ENCODE measurements around the gene F11R. TPM values are rescaled to one million over a fixed set of nuclear protein-coding genes. Genes with fewer than 3 reads are reported as not detected.
"Not testable (repeated sequence)": the region's sequence is repeated elsewhere in the genome, so short reads cannot be mapped to it uniquely, and the experiment has no call there.

F11R gene
- total RNA-seq, 1 donor from 2014 or later = 10.4 TPM

GRCh38 chr1:160953030-160953429 lies 67.9 kb downstream of the F11R start:
- no peaks in the 10 kb centered on the region for H3K36me3 ChIP-seq (ENCODE audit: control insufficient read depth in 3 of 3, insufficient read depth in 3 of 3, low read length in 3 of 3)

GRCh38 chr1:160952129-160952510 lies 68.8 kb downstream of the F11R start:
- H3K4me3 ChIP-seq (ENCODE audit: low read length in 3 of 3) = no peak overlapping the region
- no peaks in the 10 kb centered on the region for H3K36me3 ChIP-seq (ENCODE audit: control insufficient read depth in 3 of 3, insufficient read depth in 3 of 3, low read length in 3 of 3)
- no peak overlapping the region for H3K9ac ChIP-seq (ENCODE audit: low read depth in 1 of 3, low read length in 3 of 3)
- H3K27me3 ChIP-seq (ENCODE audit: control insufficient read depth in 3 of 3, insufficient read depth in 3 of 3, low read length in 3 of 3) = peaks cover 2 to 17% (median 3%) of the 10 kb centered on the region in 3 donors
- H3K4me1 ChIP-seq (ENCODE audit: control insufficient read depth in 3 of 3, insufficient read depth in 3 of 3, low read length in 3 of 3) = no peaks in the 10 kb centered on the region
- H3K9me3 ChIP-seq (ENCODE audit: control insufficient read depth in 3 of 3, low read length in 3 of 3) = no peaks in the 10 kb centered on the region
- no peak overlapping the region for H3K27ac ChIP-seq (ENCODE audit: low read depth, low read length)

More at GRCh38 chr1:160953030-160953429, 67.9 kb downstream of the F11R start:
- H3K4me3 ChIP-seq (ENCODE audit: low read length in 3 of 3) = no peak overlapping the region
- H3K9me3 ChIP-seq (ENCODE audit: control insufficient read depth in 3 of 3, low read length in 3 of 3) = no peaks in the 10 kb centered on the region
- H3K27ac ChIP-seq (ENCODE audit: low read depth, low read length) = no peak overlapping the region
- no peak overlapping the region for H3K9ac ChIP-seq (ENCODE audit: low read depth in 1 of 3, low read length in 3 of 3)
- peaks cover 2 to 17% (median 3%) of the 10 kb centered on the region in 3 donors for H3K27me3 ChIP-seq (ENCODE audit: control insufficient read depth in 3 of 3, insufficient read depth in 3 of 3, low read length in 3 of 3)
- no peaks in the 10 kb centered on the region for H3K4me1 ChIP-seq (ENCODE audit: control insufficient read depth in 3 of 3, insufficient read depth in 3 of 3, low read length in 3 of 3)

- no peaks in the 10 kb centered on the region for H3K9me3 ChIP-seq (ENCODE audit: control insufficient read depth in 3 of 3, low read length in 3 of 3)
- no peak overlapping the region for H3K9ac ChIP-seq (ENCODE audit: low read depth in 1 of 3, low read length in 3 of 3)
Measured at GRCh38 chr1:160951443-160952128, 69.4 kb downstream of the F11R start.

GRCh38 chr1:160950657-160951056 lies 70.3 kb downstream of the F11R start:
- H3K27me3 ChIP-seq (ENCODE audit: control insufficient read depth in 3 of 3, insufficient read depth in 3 of 3, low read length in 3 of 3) = peaks cover 0 to 12% (median 3%) of the 10 kb centered on the region in 3 donors
- no peak overlapping the region for H3K9ac ChIP-seq (ENCODE audit: low read depth in 1 of 3, low read length in 3 of 3)

More at GRCh38 chr1:160951443-160952128, 69.4 kb downstream of the F11R start:
- H3K27ac ChIP-seq (ENCODE audit: low read depth, low read length) = no peak overlapping the region
- H3K36me3 ChIP-seq (ENCODE audit: control insufficient read depth in 3 of 3, insufficient read depth in 3 of 3, low read length in 3 of 3) = no peaks in the 10 kb centered on the region
- H3K4me3 ChIP-seq (ENCODE audit: low read length in 3 of 3) = no peak overlapping the region
- H3K27me3 ChIP-seq (ENCODE audit: control insufficient read depth in 3 of 3, insufficient read depth in 3 of 3, low read length in 3 of 3) = peaks cover 0 to 12% (median 3%) of the 10 kb centered on the region in 3 donors
- no peaks in the 10 kb centered on the region for H3K4me1 ChIP-seq (ENCODE audit: control insufficient read depth in 3 of 3, insufficient read depth in 3 of 3, low read length in 3 of 3)

GRCh38 chr1:160949881-160950280 lies 71.1 kb downstream of the F11R start:
- Histone ChIP-seq H3K4me3 (ENCODE audit: low read length in 3 of 3) (no peak overlapping the region), H3K4me1 (ENCODE audit: control insufficient read depth in 3 of 3, insufficient read depth in 3 of 3, low read length in 3 of 3) (no peaks in the 10 kb centered on the region), H3K9ac (ENCODE audit: low read depth in 1 of 3, low read length in 3 of 3) (no peak overlapping the region), H3K27me3 (ENCODE audit: control insufficient read depth in 3 of 3, insufficient read depth in 3 of 3, low read length in 3 of 3) (peaks cover 6 to 16% (median 7%) of the 10 kb centered on the region in 3 donors), H3K27ac (ENCODE audit: low read depth, low read length) (no peak overlapping the region), H3K36me3 (ENCODE audit: control insufficient read depth in 3 of 3, insufficient read depth in 3 of 3, low read length in 3 of 3) (no peaks in the 10 kb centered on the region), H3K9me3 (ENCODE audit: control insufficient read depth in 3 of 3, low read length in 3 of 3) (no peaks in the 10 kb centered on the region)

More at GRCh38 chr1:160950657-160951056, 70.3 kb downstream of the F11R start:
- no peak overlapping the region for H3K4me3 ChIP-seq (ENCODE audit: low read length in 3 of 3)
- no peaks in the 10 kb centered on the region for H3K9me3 ChIP-seq (ENCODE audit: control insufficient read depth in 3 of 3, low read length in 3 of 3)
- no peaks in the 10 kb centered on the region for H3K4me1 ChIP-seq (ENCODE audit: control insufficient read depth in 3 of 3, insufficient read depth in 3 of 3, low read length in 3 of 3)
- no peaks in the 10 kb centered on the region for H3K36me3 ChIP-seq (ENCODE audit: control insufficient read depth in 3 of 3, insufficient read depth in 3 of 3, low read length in 3 of 3)
- H3K27ac ChIP-seq (ENCODE audit: low read depth, low read length) = no peak overlapping the region

- H3K4me3 ChIP-seq (ENCODE audit: low read length in 3 of 3); H3K27ac ChIP-seq (ENCODE audit: low read depth, low read length); H3K9me3 ChIP-seq (ENCODE audit: control insufficient read depth in 3 of 3, low read length in 3 of 3); H3K4me1 ChIP-seq (ENCODE audit: control insufficient read depth in 3 of 3, insufficient read depth in 3 of 3, low read length in 3 of 3); H3K36me3 ChIP-seq (ENCODE audit: control insufficient read depth in 3 of 3, insufficient read depth in 3 of 3, low read length in 3 of 3); H3K9ac ChIP-seq (ENCODE audit: low read depth in 1 of 3, low read length in 3 of 3): not testable (repeated sequence)
- H3K27me3 ChIP-seq (ENCODE audit: control insufficient read depth in 3 of 3, insufficient read depth in 3 of 3, low read length in 3 of 3) = peaks cover 6 to 16% (median 7%) of the 10 kb centered on the region in 3 donors
Measured at GRCh38 chr1:160949216-160949880, 71.6 kb downstream of the F11R start.

- not testable (repeated sequence) for H3K9ac ChIP-seq (ENCODE audit: low read depth in 1 of 3, low read length in 3 of 3); H3K4me3 ChIP-seq (ENCODE audit: low read length in 3 of 3); H3K36me3 ChIP-seq (ENCODE audit: control insufficient read depth in 3 of 3, insufficient read depth in 3 of 3, low read length in 3 of 3); H3K4me1 ChIP-seq (ENCODE audit: control insufficient read depth in 3 of 3, insufficient read depth in 3 of 3, low read length in 3 of 3); H3K27ac ChIP-seq (ENCODE audit: low read depth, low read length); H3K9me3 ChIP-seq (ENCODE audit: control insufficient read depth in 3 of 3, low read length in 3 of 3)
- H3K27me3 ChIP-seq (ENCODE audit: control insufficient read depth in 3 of 3, insufficient read depth in 3 of 3, low read length in 3 of 3) = peaks cover 4 to 16% (median 6%) of the 10 kb centered on the region in 3 donors
Measured at GRCh38 chr1:160947174-160947759, 73.7 kb downstream of the F11R start.

GRCh38 chr1:160945881-160946280 lies 75.1 kb downstream of the F11R start:
- H3K4me3 ChIP-seq (ENCODE audit: low read length in 3 of 3); H3K27me3 ChIP-seq (ENCODE audit: control insufficient read depth in 3 of 3, insufficient read depth in 3 of 3, low read length in 3 of 3); H3K9ac ChIP-seq (ENCODE audit: low read depth in 1 of 3, low read length in 3 of 3); H3K9me3 ChIP-seq (ENCODE audit: control insufficient read depth in 3 of 3, low read length in 3 of 3); H3K36me3 ChIP-seq (ENCODE audit: control insufficient read depth in 3 of 3, insufficient read depth in 3 of 3, low read length in 3 of 3); H3K27ac ChIP-seq (ENCODE audit: low read depth, low read length); H3K4me1 ChIP-seq (ENCODE audit: control insufficient read depth in 3 of 3, insufficient read depth in 3 of 3, low read length in 3 of 3): not testable (repeated sequence)

Measured in skeletal muscle tissue (tissue), 4 donors.